Bronchial epithelial cell (primary cell): ENCODE data around the gene TRERF1. TPM values are rescaled to one million over a fixed set of nuclear protein-coding genes. Genes with fewer than 3 reads are reported as not detected.

Source experiments
- DNase-seq: peaks from one replicate; pipeline ENCODE4 v3.0.0-alpha.2; 2010; ENCODE audit warnings: low read depth
- FAIRE-seq: peaks from 2 replicates; lab custom pipeline; 2011; peaks lifted over from hg19 to GRCh38; lab: Jason Lieb, UNC
- H3K27me3 ChIP-seq: 2 replicates; pipeline ENCODE4 v1.5.1; 2011; ENCODE audit warnings: low read length; ENCODE audit not compliant: control insufficient read depth, insufficient read depth
- H3K36me3 ChIP-seq: 2 replicates; pipeline ENCODE4 v1.5.1; 2011; ENCODE audit warnings: low read length; ENCODE audit not compliant: control insufficient read depth, insufficient read depth
- H3K4me3 ChIP-seq: 2 replicates; pipeline ENCODE4 v1.5.1; 2011; ENCODE audit warnings: mild to moderate bottlenecking, low read depth, low read length, control low read depth
- total RNA-seq: library from RNA; depleted of rRNA; stranded (reverse); fragments of >200 nt; gene quantifications from 2 replicates; pipeline ENCODE4 v1.2.1, GENCODE V29; 2014
- TF ChIP-seq, protein P1 (sequence below): IDR thresholded peaks from 2 replicates; pipeline ENCODE4 v1.5.1; 2011; ENCODE audit warnings: mild to moderate bottlenecking, moderate library complexity, low read length, control low read depth, inconsistent platforms; ENCODE audit not compliant: insufficient read depth, severe bottlenecking

TRERF1 gene
- total RNA-seq, 1 donor from 2014 or later = 1.8 TPM

DNA sequence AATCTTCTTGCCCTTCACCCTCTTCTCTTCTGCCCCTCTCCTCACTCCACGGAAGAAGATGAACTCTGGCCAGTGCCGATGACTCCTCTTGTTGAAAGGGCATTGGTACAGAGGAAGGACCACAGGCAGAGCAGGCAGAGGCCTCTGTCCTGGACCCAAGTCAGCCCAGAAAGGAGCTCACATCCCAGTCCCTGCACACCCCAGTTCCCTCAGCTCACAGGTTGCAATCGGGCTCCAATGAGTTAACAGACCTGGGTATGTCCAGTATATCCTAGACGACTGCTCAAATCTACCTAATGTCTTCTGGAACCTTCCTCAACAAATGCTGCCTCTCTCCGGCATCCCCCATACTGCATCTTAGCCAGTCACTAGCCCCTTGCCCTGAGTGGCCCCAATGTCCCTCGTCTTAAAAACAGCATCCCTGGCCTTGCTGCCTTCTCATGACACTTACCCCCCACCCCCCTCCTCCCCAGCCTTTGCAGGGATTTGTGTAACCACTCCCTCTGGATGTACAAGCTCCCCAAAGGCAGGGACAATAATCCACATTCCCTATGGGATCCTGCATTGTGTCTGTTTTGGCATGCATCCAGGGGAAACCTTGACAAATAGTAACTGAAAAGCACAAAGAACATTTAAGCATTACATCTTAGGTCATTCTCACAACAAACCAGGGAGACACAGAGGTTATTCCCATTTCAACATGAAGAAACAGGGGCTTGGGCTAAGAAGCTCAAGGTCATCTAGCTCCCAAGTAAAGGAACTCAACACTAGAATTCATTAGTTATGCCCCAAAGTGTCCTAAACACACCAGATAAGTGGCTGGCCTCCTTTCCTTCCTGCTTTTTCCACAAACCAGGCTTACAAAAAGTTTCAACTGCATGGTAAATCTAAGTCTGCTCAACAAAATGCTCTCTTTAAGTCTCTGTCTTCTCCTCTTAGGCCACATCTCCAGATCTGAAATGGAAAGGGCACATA is 45.1 kb downstream of the TRERF1 start:
- H3K36me3 ChIP-seq = peaks cover 1% of the 10 kb centered on the region
- H3K27me3 ChIP-seq = no peaks in the 10 kb centered on the region
- FAIRE-seq (no peak), DNase-seq (no peak)
- TF ChIP-seq, protein P1, sequence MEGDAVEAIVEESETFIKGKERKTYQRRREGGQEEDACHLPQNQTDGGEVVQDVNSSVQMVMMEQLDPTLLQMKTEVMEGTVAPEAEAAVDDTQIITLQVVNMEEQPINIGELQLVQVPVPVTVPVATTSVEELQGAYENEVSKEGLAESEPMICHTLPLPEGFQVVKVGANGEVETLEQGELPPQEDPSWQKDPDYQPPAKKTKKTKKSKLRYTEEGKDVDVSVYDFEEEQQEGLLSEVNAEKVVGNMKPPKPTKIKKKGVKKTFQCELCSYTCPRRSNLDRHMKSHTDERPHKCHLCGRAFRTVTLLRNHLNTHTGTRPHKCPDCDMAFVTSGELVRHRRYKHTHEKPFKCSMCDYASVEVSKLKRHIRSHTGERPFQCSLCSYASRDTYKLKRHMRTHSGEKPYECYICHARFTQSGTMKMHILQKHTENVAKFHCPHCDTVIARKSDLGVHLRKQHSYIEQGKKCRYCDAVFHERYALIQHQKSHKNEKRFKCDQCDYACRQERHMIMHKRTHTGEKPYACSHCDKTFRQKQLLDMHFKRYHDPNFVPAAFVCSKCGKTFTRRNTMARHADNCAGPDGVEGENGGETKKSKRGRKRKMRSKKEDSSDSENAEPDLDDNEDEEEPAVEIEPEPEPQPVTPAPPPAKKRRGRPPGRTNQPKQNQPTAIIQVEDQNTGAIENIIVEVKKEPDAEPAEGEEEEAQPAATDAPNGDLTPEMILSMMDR = no peak
- H3K4me3 ChIP-seq = no peak overlapping the region

DNA sequence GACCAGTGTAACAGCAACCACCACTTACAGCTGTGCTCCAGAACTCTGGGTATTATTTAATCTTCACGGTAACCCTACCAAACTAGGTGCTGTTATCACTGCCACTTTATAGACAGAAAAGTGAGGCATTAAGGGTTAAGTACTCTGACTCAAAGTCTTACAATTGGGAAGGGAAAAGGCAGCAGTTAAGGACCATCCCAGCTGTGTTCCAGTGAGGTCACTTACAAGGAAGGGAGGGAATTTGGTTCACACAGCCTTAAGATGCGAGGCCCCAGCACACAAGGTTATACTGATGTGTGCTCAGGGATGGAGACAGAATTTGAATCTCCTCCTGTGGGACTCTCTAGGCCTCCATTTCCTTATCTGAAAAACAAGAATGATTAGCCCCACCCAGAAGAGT is 46.7 kb downstream of the TRERF1 start:
- TF ChIP-seq, protein P1 = no peak
- H3K4me3 ChIP-seq = no peak overlapping the region
- no peaks in the 10 kb centered on the region for H3K36me3 ChIP-seq
- FAIRE-seq (no peak), DNase-seq (peak; percentile 41)
- no peaks in the 10 kb centered on the region for H3K27me3 ChIP-seq

DNA sequence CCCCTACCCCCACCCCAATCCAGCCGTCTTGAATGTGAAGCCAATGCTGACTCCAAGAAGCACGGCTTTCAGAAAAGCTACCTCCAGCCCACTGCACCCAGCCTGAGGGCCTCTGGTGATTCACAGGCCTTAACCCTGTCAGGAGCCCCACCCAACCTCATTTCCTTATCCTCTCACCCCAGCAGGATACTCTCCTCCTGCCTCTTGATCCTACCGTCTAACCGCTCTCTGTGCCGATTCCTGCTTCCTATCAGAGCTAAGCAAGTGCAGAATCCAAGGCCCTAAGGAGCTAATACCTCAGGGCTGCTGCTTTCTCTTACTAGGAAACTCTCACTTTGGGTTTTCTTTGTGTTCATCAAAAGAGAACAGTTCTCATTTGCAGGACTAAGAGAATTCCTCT is 47.2 kb downstream of the TRERF1 start:
- Histone ChIP-seq H3K4me3 (no peak overlapping the region), H3K27me3 (no peaks in the 10 kb centered on the region)

GRCh38 chr6:42403831-42404230 is 47.9 kb downstream of the TRERF1 start:
- DNase-seq = peak; percentile 39
- H3K4me3 ChIP-seq = no peak overlapping the region
- no peak for FAIRE-seq
- no peaks in the 10 kb centered on the region for H3K36me3 ChIP-seq
- TF ChIP-seq, protein P1 = no peak
- H3K27me3 ChIP-seq = no peaks in the 10 kb centered on the region

More for the DNA sequence above, 47.2 kb downstream of the TRERF1 start:
- no peaks in the 10 kb centered on the region for H3K36me3 ChIP-seq
- FAIRE-seq (no peak), DNase-seq (peak; percentile 90)
- TF ChIP-seq, protein P1 = no peak

- no peaks in the 10 kb centered on the region for H3K27me3 ChIP-seq
- H3K4me3 ChIP-seq = no peak overlapping the region
- TF ChIP-seq, protein P1 = peak; percentile 44
- peak; percentile 83 for FAIRE-seq
- peak; percentile 88 for DNase-seq
- H3K36me3 ChIP-seq = no peaks in the 10 kb centered on the region
These were observed 48.3 kb downstream of the TRERF1 start for GRCh38 chr6:42403421-42403820.
